GM18519 (cell line): Measurements from ENCODE around the gene GPANK1.

Experiments used
- ATAC-seq: cut with Tn5 transposase; IDR thresholded peaks from one replicate; pipeline ENCODE4 v1.9.1; 2021; ENCODE audit warnings: mild to moderate bottlenecking, moderate library complexity; ENCODE audit not compliant: unreplicated experiment, low FRiP score

GPANK1 gene

GRCh38 chr6:31663961-31664789, 622 bp downstream of the GPANK1 start:
- no peak for ATAC-seq

GRCh38 chr6:31663126-31663960, 1.5 kb downstream of the GPANK1 start:
- no peak for ATAC-seq

- ATAC-seq = no peak
These were observed 2.6 kb downstream of the GPANK1 start for GRCh38 chr6:31662124-31662723.

GRCh38 chr6:31661262-31662123, 3.3 kb downstream of the GPANK1 start:
- no peak for ATAC-seq

- ATAC-seq = peak; percentile 37
These were observed 4.2 kb downstream of the GPANK1 start, which contains the start of gene C6orf47 for GRCh38 chr6:31660381-31661261. Gene C6orf47 (minus strand): TSS chr6:31660778. CDS start chr6:31659947, 831 bp downstream.

GRCh38 chr6:31659649-31660380, 5.0 kb downstream of the GPANK1 start:
- ATAC-seq = no peak

DNA sequence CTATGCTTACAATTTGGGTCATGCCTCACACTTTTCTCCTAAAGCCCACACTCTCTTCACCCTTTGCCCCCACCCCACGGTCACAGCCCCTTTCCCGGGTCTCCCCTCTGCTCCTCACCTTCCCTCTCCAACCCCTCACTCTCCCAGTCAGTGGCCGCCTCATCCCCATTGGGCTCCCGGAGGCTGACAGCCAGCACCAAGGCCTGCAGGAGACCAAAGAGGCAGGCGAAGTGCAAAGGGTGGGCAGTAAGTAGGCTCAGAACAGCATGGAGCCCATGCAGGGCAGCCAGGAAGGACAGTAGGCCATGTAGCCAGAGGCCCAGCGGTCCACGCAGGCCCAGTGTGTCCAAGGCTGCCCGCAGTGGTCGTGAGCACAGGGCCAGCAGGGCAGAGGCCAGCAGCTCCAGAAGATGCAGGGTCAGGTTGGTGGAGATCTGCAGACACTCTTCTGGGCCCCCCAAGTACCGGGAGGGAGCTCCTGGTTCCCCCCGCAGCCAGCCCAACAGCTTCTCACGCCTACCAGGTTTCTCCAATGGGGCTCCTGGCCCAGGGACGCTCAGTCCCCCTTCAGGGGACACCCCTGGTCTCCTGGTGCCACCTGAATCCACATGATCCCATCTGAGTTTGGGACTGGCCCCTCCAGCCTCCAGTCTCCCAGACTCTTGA, 5.7 kb downstream of the GPANK1 start:
- ATAC-seq = no peak

DNA sequence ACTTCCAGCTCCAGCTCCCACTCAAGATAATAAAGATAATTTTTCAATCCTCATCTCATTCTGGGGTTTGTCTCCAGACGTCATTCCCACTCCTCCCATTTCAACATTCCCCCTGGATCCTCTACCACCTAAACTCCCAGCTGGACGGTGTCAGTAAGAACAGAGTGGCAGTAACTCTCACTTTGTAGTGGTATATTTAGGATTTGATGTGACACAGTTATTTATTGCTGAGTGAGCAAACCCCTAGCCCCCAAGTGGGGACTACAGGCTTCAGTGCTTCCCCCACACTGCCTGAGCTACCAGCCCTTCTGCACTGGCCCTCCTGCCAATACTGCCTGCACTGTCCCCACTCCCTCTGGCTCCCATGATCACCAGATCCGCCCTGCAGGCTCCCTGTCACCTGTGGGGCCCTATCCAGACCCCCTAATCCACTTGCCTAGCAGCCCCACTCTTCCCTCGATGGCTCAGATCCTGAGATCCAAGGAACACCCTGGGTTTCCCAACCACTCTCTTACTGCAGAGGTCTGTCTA, 6.6 kb downstream of the GPANK1 start:
- ATAC-seq = no peak

- no peak for ATAC-seq
These were observed 7.2 kb downstream of the GPANK1 start for GRCh38 chr6:31657406-31658157.

- no peak for ATAC-seq
These were observed 9.2 kb downstream of the GPANK1 start, which contains the start of gene APOM for GRCh38 chr6:31655349-31656237. Gene APOM (plus strand): TSS chr6:31655894. CDS start chr6:31655967, 73 bp downstream.

- no peak for ATAC-seq
These were observed 10.0 kb downstream of the GPANK1 start for GRCh38 chr6:31654574-31655348.

- ATAC-seq = peak; percentile 36
These were observed 11.7 kb downstream of the GPANK1 start for GRCh38 chr6:31652925-31653724.

DNA sequence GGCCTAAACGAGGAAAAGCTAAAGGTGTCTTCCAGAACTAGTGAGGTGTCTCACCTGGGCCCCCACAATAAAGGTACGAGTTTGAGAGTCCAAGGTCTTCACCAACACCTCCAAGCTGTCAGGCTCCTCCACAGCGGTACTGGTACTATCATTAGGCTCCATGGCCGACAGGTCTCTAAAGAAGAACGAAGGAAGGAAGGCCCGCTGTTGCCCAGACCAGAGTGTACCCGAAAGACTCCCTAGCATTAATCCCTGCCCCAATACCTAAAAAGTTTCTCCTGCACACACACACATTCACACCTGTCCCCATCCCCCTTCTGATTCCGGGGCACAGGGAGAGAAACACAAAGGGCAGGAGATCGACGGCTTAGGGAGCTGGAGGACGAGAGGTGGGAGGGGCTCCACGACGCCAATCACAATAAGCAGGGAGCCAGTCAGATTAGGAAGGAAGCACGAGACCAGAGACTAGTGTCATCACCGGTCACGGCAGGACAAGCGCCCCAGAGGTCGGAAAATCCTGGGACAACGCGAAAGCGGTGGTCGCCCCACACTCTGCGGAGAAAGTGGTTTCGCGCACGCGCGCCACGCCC, 13.1 kb downstream of the GPANK1 start:
- ATAC-seq = peak; percentile 25

DNA sequence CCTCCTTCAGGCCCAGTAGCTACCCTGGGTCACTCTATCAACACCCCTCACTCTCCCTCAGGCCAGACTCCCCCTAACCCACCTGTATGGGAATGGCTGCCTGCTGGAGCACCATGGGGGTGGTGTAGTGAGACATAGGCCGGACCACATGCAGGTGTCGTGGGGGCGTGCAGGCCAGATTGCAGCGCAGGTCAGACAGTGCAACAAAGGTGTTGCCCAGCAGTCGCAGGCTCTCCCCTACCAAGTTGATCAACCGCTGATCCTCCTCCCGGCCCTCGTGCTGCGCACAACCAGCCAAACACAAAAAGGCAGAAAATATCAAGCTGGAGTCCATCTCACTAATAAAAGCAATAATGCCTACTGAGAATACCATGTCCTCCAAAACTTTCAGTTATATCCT, 19.5 kb downstream of the GPANK1 start:
- ATAC-seq = no peak
